T-helper 2 cell treated with Interferon-gamma antibody and Interleukin-4, amounts not matched to agents 5 μg/mL and 100 μg/mL, for 36 hours (primary cell): Measurements from ENCODE around the gene ACP7.

Source experiments
- DNase-seq: peaks from one replicate; pipeline ENCODE4 v3.0.0; 2021; ENCODE audit warnings: low spot score
- H3K27ac Mint-ChIP-seq: one replicate; pipeline ENCODE4 v1.8.0; 2021; ENCODE audit warnings: mild to moderate bottlenecking, mixed read lengths
- H3K27me3 Mint-ChIP-seq: one replicate; pipeline ENCODE4 v1.8.0; 2021; ENCODE audit warnings: low read depth, mixed read lengths
- H3K36me3 Mint-ChIP-seq: one replicate; pipeline ENCODE4 v1.8.0; 2021; ENCODE audit warnings: low read depth, mixed read lengths
- H3K4me1 Mint-ChIP-seq: one replicate; pipeline ENCODE4 v1.8.0; 2021; ENCODE audit warnings: low read depth, mixed read lengths
- H3K4me3 Mint-ChIP-seq: one replicate; pipeline ENCODE4 v1.8.0; 2022; ENCODE audit warnings: mild to moderate bottlenecking, moderate library complexity, mixed read lengths
- H3K9me3 Mint-ChIP-seq: one replicate; pipeline ENCODE4 v1.8.0; 2021; ENCODE audit warnings: mixed read lengths

ACP7 gene

GRCh38 chr19:39148939-39149529 is 64.9 kb downstream of the ACP7 start:
- H3K4me3 Mint-ChIP-seq, result no peak overlapping the region
- no peak overlapping the region for H3K27ac Mint-ChIP-seq
- H3K27me3 Mint-ChIP-seq, result no peaks in the 10 kb centered on the region
- H3K9me3 Mint-ChIP-seq, result no peaks in the 10 kb centered on the region
- DNase-seq, result no peak
- H3K36me3 Mint-ChIP-seq, result peaks cover 3% of the 10 kb centered on the region
- peaks cover 10% of the 10 kb centered on the region for H3K4me1 Mint-ChIP-seq

GRCh38 chr19:39150235-39150634 is 66.1 kb downstream of the ACP7 start:
- peaks cover 3% of the 10 kb centered on the region for H3K36me3 Mint-ChIP-seq
- no peak for DNase-seq
- peaks cover 7% of the 10 kb centered on the region for H3K4me1 Mint-ChIP-seq
- H3K27ac Mint-ChIP-seq, result no peak overlapping the region
- H3K4me3 Mint-ChIP-seq, result no peak overlapping the region
- no peaks in the 10 kb centered on the region for H3K9me3 Mint-ChIP-seq
- no peaks in the 10 kb centered on the region for H3K27me3 Mint-ChIP-seq

- H3K27ac Mint-ChIP-seq, result no peak overlapping the region
- no peak for DNase-seq
- no peaks in the 10 kb centered on the region for H3K27me3 Mint-ChIP-seq
- H3K9me3 Mint-ChIP-seq, result no peaks in the 10 kb centered on the region
- no peak overlapping the region for H3K4me3 Mint-ChIP-seq
- peaks cover 3% of the 10 kb centered on the region for H3K36me3 Mint-ChIP-seq
- H3K4me1 Mint-ChIP-seq, result peaks cover 7% of the 10 kb centered on the region
Observed at GRCh38 chr19:39150807-39151600, 66.8 kb downstream of the ACP7 start.

GRCh38 chr19:39152066-39152465 is 67.9 kb downstream of the ACP7 start:
- no peak overlapping the region for H3K4me3 Mint-ChIP-seq

GRCh38 chr19:39154100-39154628 is 70.0 kb downstream of the ACP7 start:
- H3K9me3 Mint-ChIP-seq, result no peaks in the 10 kb centered on the region
- no peak for DNase-seq
- no peaks in the 10 kb centered on the region for H3K36me3 Mint-ChIP-seq
- H3K4me3 Mint-ChIP-seq, result no peak overlapping the region
- H3K4me1 Mint-ChIP-seq, result peaks cover 15% of the 10 kb centered on the region
- H3K27me3 Mint-ChIP-seq, result no peaks in the 10 kb centered on the region
- H3K27ac Mint-ChIP-seq, result peak overlapping the region; percentile 47

More at GRCh38 chr19:39152066-39152465, 67.9 kb downstream of the ACP7 start:
- peaks cover 3% of the 10 kb centered on the region for H3K36me3 Mint-ChIP-seq
- no peak overlapping the region for H3K27ac Mint-ChIP-seq
- no peaks in the 10 kb centered on the region for H3K9me3 Mint-ChIP-seq
- no peak for DNase-seq
- peaks cover 10% of the 10 kb centered on the region for H3K4me1 Mint-ChIP-seq
- H3K27me3 Mint-ChIP-seq, result no peaks in the 10 kb centered on the region

- H3K4me1 Mint-ChIP-seq, result peaks cover 15% of the 10 kb centered on the region
- no peak overlapping the region for H3K27ac Mint-ChIP-seq
Observed at GRCh38 chr19:39154629-39155100, 70.5 kb downstream of the ACP7 start.

GRCh38 chr19:39155114-39155700 is 71.0 kb downstream of the ACP7 start:
- Mint-ChIP-seq H3K4me1 (peaks cover 15% of the 10 kb centered on the region), H3K27me3 (no peaks in the 10 kb centered on the region)

More at GRCh38 chr19:39154629-39155100, 70.5 kb downstream of the ACP7 start:
- Mint-ChIP-seq H3K36me3 (no peaks in the 10 kb centered on the region), H3K27me3 (no peaks in the 10 kb centered on the region), H3K9me3 (no peaks in the 10 kb centered on the region), H3K4me3 (no peak overlapping the region)
- no peak for DNase-seq

GRCh38 chr19:39155741-39156140 is 71.6 kb downstream of the ACP7 start:
- no peak for DNase-seq
- no peaks in the 10 kb centered on the region for H3K36me3 Mint-ChIP-seq
- no peak overlapping the region for H3K27ac Mint-ChIP-seq
- no peaks in the 10 kb centered on the region for H3K9me3 Mint-ChIP-seq
- H3K4me1 Mint-ChIP-seq, result peaks cover 15% of the 10 kb centered on the region
- no peaks in the 10 kb centered on the region for H3K27me3 Mint-ChIP-seq
- H3K4me3 Mint-ChIP-seq, result no peak overlapping the region

More at GRCh38 chr19:39155114-39155700, 71.0 kb downstream of the ACP7 start:
- Mint-ChIP-seq H3K36me3 (no peaks in the 10 kb centered on the region), H3K27ac (no peak overlapping the region), H3K4me3 (no peak overlapping the region), H3K9me3 (no peaks in the 10 kb centered on the region)
- no peak for DNase-seq

GRCh38 chr19:39156326-39157230 is 72.4 kb downstream of the ACP7 start:
- no peaks in the 10 kb centered on the region for H3K9me3 Mint-ChIP-seq
- DNase-seq, result no peak
- H3K4me1 Mint-ChIP-seq, result peaks cover 15% of the 10 kb centered on the region
- no peaks in the 10 kb centered on the region for H3K36me3 Mint-ChIP-seq
- peak overlapping the region; percentile 31 for H3K27ac Mint-ChIP-seq
- no peaks in the 10 kb centered on the region for H3K27me3 Mint-ChIP-seq
- H3K4me3 Mint-ChIP-seq, result no peak overlapping the region

GRCh38 chr19:39157275-39157996 is 73.3 kb downstream of the ACP7 start:
- Mint-ChIP-seq H3K27me3 (no peaks in the 10 kb centered on the region), H3K27ac (no peak overlapping the region), H3K4me3 (no peak overlapping the region), H3K9me3 (no peaks in the 10 kb centered on the region), H3K36me3 (no peaks in the 10 kb centered on the region), H3K4me1 (peaks cover 15% of the 10 kb centered on the region)
- DNase-seq, result no peak

- H3K4me3 Mint-ChIP-seq, result no peak overlapping the region
- H3K9me3 Mint-ChIP-seq, result no peaks in the 10 kb centered on the region
- H3K36me3 Mint-ChIP-seq, result no peaks in the 10 kb centered on the region
- DNase-seq, result no peak
- no peak overlapping the region for H3K27ac Mint-ChIP-seq
- no peaks in the 10 kb centered on the region for H3K27me3 Mint-ChIP-seq
- H3K4me1 Mint-ChIP-seq, result peaks cover 15% of the 10 kb centered on the region
Observed at GRCh38 chr19:39157997-39158389, 73.8 kb downstream of the ACP7 start.

GRCh38 chr19:39158646-39159260 is 74.6 kb downstream of the ACP7 start:
- Mint-ChIP-seq H3K4me1 (peaks cover 15% of the 10 kb centered on the region), H3K36me3 (no peaks in the 10 kb centered on the region), H3K27me3 (no peaks in the 10 kb centered on the region), H3K27ac (no peak overlapping the region), H3K9me3 (no peaks in the 10 kb centered on the region), H3K4me3 (no peak overlapping the region)
- no peak for DNase-seq

- no peak overlapping the region for H3K4me3 Mint-ChIP-seq
- DNase-seq, result no peak
- H3K4me1 Mint-ChIP-seq, result peaks cover 10% of the 10 kb centered on the region
- no peaks in the 10 kb centered on the region for H3K27me3 Mint-ChIP-seq
- no peaks in the 10 kb centered on the region for H3K36me3 Mint-ChIP-seq
- peak overlapping the region; percentile 14 for H3K27ac Mint-ChIP-seq
- no peaks in the 10 kb centered on the region for H3K9me3 Mint-ChIP-seq
Observed at GRCh38 chr19:39160523-39160861, 76.3 kb downstream of the ACP7 start.
